ENCODE results near the gene RHOD. TPM values are rescaled to one million over a fixed set of nuclear protein-coding genes. Genes with fewer than 3 reads are reported as not detected.

Gene RHOD
- total RNA-seq, 2 donors from 2014 or later, result 2.6 to 3.4 TPM

DNA sequence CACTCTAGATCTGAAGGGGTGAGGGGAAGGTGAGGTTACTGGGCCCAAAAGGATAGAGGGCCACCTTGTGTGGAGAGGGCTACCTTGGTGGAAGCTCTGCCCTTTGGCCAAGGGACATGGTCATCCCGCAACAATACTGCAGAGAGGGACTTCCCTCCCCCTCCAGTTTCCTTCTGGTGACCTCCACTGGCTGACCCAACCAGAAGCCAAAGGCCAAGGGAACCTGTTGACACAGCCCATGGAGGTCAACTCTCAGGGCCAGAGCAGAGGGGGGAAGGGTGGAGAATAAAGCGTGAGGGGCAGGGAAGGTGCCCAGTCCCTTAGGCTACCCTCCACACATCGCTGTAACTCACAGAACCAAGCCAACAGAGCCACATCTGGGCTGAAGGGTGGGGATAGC is 15.0 kb upstream of the RHOD start:
- ATAC-seq (replicated peaks in 1 of 2) (no peak), DNase-seq (no peak)
- Mint-ChIP-seq H3K27ac (no peak overlapping the region), H3K4me3 (no peak overlapping the region), H3K36me3 (ENCODE audit: insufficient read depth in 2 of 2) (no peaks in the 10 kb centered on the region), H3K27me3 (ENCODE audit: low read depth) (peaks cover 4% of the 10 kb centered on the region), H3K4me1 (ENCODE audit: low read depth) (no peaks in the 10 kb centered on the region), H3K9me3 (no peaks in the 10 kb centered on the region)

DNA sequence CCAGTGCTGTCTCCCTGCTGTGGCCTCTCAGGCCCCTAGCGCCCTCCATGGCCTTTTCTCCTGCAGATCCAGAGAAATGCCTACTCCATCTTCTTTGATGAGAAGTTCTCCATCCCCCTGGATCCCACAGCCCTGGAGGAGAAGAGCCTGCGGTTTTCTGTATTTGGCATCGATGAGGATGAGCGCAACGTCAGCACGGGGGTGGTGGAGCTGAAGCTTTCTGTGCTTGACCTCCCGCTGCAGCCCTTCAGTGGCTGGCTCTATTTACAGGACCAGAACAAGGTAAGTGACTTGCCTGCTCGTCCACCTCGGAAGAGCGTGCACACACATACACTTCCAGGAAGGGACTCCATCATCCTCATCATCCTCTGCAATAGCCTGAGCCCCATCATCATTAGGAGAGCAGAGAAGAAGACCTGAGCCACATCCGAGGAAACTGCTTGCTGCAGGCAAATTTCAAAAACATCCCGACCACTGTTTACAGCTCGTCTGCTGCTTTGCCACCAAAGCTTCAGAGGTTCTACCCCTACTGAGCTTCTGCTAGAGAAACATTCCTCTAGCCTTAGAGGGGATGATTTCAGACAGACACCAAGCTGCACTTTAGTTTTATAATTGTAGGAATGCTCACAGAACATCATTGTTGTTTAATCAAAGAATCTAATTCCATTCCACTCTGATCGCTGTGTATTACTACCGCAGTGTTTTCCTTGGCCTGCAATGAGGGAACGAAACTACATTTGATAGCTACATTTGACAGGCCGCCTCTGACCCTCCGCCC is 12.9 kb upstream of the RHOD start:
- no peaks in the 10 kb centered on the region for H3K4me1 Mint-ChIP-seq (ENCODE audit: low read depth)
- ATAC-seq (replicated peaks in 1 of 2) (no peak), DNase-seq (no peak)
- no peaks in the 10 kb centered on the region for H3K9me3 Mint-ChIP-seq
- peaks cover 4% of the 10 kb centered on the region for H3K27me3 Mint-ChIP-seq (ENCODE audit: low read depth)
- H3K27ac Mint-ChIP-seq, result no peak overlapping the region
- no peaks in the 10 kb centered on the region for H3K36me3 Mint-ChIP-seq (ENCODE audit: insufficient read depth in 2 of 2)
- no peak overlapping the region for H3K4me3 Mint-ChIP-seq

DNA sequence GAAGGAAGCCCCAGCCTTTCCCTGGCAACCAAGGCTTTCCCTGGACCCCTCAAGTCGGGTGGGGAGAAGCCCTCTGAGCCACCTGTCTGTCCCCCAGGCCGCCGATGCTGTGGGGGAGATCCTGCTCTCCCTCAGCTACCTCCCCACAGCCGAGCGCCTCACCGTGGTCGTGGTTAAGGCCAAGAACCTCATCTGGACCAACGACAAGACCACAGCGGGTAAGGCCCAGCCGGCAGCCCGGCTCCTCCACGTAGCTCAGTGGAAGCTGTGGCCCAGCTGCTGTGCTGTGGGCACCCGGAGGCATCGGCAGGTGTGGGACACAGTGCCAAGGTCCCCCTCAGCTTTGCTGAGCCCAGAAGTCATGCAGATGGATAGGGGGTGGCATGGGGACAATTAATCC is 12.2 kb upstream of the RHOD start:
- DNase-seq (no peak), ATAC-seq (replicated peaks in 1 of 2) (no peak)
- Mint-ChIP-seq H3K4me3 (no peak overlapping the region), H3K9me3 (no peaks in the 10 kb centered on the region), H3K36me3 (ENCODE audit: insufficient read depth in 2 of 2) (no peaks in the 10 kb centered on the region), H3K27me3 (ENCODE audit: low read depth) (peaks cover 4% of the 10 kb centered on the region), H3K4me1 (ENCODE audit: low read depth) (no peaks in the 10 kb centered on the region), H3K27ac (no peak overlapping the region)

DNA sequence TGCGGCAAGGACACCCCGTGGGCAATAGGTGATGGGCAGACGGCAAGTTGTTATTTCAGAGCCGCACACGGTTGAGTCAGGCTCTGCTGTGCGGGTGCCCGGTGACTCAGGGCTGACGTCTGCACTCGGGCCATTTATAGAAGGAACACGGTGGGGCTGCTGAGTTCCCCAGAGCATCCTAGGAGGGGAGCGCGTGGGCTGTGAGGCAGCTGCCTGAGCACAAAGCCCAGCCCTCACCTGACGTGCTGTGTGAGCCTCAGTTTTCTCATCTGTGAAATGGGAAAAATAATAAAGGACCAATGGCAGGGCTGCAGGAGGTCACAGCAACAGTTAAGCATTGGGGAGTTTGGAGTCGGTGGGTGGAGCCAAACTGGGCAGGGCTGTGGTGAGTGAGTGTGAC is 11.3 kb upstream of the RHOD start:
- ATAC-seq (replicated peaks in 1 of 2) (no peak), DNase-seq (no peak)
- Mint-ChIP-seq H3K27me3 (ENCODE audit: low read depth) (peaks cover 4% of the 10 kb centered on the region), H3K27ac (no peak overlapping the region), H3K9me3 (no peaks in the 10 kb centered on the region), H3K4me1 (ENCODE audit: low read depth) (no peaks in the 10 kb centered on the region), H3K4me3 (no peak overlapping the region), H3K36me3 (ENCODE audit: insufficient read depth in 2 of 2) (no peaks in the 10 kb centered on the region)

DNA sequence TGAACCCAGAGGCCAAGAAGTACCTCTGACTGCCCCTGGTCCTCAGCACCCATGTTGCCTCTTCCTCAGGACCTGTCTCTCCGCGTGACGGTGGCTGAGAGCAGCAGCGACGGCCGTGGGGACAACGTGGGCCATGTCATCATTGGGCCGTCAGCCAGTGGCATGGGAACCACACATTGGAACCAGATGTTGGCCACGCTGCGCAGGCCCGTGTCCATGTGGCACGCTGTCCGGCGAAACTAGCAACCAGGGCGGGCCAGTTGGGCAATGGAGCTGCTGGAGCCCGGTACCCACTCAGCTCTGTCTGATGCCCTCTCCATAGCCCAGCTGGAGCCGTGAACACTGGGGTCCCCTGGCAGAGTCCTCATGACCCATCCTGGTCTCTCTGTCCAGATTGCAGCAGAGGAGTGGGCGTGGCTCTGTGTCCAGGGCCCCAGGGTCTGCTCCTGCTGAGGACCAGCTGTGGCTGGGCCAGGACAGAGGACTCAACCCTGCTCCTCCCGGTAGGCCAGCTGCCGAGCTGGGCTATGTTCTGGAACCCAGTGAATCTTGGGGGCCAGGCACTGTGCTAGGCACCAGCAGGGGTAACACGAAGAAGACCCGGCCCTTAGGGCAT is 8.0 kb upstream of the RHOD start:
- H3K4me3 Mint-ChIP-seq, result no peak overlapping the region
- H3K36me3 Mint-ChIP-seq (ENCODE audit: insufficient read depth in 2 of 2), result no peaks in the 10 kb centered on the region
- H3K9me3 Mint-ChIP-seq, result no peaks in the 10 kb centered on the region
- DNase-seq, result no peak
- no peak overlapping the region for H3K27ac Mint-ChIP-seq
- no peak for ATAC-seq (replicated peaks in 1 of 2)
- H3K27me3 Mint-ChIP-seq (ENCODE audit: low read depth), result peaks cover 17% of the 10 kb centered on the region
- H3K4me1 Mint-ChIP-seq (ENCODE audit: low read depth), result no peaks in the 10 kb centered on the region

DNA sequence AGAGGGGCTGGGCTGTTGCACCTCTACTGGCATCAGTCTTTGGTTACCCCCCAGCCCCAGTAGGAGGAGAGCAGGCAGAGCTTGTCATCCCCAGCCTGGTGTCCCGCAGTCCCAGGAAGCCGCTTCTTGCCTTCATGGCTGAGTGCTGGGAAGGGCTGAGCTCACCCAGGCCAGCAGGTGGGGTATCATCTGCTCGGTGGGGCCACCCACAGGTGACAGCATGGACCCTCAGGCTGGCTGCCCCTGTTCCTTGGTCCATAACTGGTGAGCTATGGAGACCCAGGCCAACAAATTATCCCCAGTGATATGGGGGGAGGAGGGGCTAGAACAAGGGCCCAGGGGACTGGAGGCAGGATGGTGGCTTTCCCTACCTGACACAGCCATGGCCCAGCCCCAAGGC is 6.5 kb upstream of the RHOD start:
- H3K4me3 Mint-ChIP-seq, result no peak overlapping the region
- H3K36me3 Mint-ChIP-seq (ENCODE audit: insufficient read depth in 2 of 2), result no peaks in the 10 kb centered on the region
- H3K4me1 Mint-ChIP-seq (ENCODE audit: low read depth), result peaks cover 6% of the 10 kb centered on the region
- peaks cover 17% of the 10 kb centered on the region for H3K27me3 Mint-ChIP-seq (ENCODE audit: low read depth)
- H3K9me3 Mint-ChIP-seq, result no peaks in the 10 kb centered on the region
- ATAC-seq (replicated peaks in 1 of 2) (no peak), DNase-seq (no peak)
- H3K27ac Mint-ChIP-seq, result no peak overlapping the region

DNA sequence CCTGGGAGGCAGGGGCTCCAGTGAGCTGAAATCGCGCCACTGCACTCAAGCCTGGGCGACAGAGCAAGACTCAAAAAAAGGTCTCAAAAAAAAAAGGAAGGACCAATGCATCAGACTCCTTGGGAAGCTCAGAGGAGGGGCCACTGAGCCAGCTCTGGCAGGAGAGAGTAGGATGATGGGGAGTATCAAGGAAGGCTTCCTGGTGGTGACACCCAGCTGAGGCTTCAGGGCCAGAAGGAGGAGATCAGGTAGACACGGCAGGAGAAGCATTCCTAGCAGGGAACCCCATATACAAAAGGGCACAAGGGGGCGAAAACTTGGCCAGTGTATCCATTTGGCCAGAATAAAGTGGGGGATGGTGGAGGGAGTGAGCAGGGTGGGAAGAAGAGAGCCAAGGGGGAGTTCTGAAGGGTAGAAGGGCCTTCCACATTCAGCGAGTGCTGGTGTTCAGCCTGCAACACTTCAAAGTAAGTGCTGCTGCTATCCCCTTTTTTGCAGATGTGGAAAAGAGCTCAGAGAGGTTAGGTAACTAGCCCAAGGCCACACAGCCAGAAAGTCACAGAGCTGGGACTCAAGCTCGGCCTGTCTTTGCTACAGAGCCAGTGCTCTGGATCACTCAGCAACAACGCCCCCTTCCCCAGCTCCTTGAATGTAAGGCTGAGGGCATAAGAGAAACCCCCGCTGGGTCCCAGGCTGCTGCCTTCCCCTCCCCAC is 5.3 kb upstream of the RHOD start:
- ATAC-seq (replicated peaks in 1 of 2), result no peak
- no peaks in the 10 kb centered on the region for H3K36me3 Mint-ChIP-seq (ENCODE audit: insufficient read depth in 2 of 2)
- peaks cover 13% of the 10 kb centered on the region for H3K27me3 Mint-ChIP-seq (ENCODE audit: low read depth)
- peaks cover 18% of the 10 kb centered on the region for H3K4me1 Mint-ChIP-seq (ENCODE audit: low read depth)
- no peak overlapping the region for H3K27ac Mint-ChIP-seq
- no peak for DNase-seq
- no peaks in the 10 kb centered on the region for H3K9me3 Mint-ChIP-seq
- H3K4me3 Mint-ChIP-seq, result no peak overlapping the region

DNA sequence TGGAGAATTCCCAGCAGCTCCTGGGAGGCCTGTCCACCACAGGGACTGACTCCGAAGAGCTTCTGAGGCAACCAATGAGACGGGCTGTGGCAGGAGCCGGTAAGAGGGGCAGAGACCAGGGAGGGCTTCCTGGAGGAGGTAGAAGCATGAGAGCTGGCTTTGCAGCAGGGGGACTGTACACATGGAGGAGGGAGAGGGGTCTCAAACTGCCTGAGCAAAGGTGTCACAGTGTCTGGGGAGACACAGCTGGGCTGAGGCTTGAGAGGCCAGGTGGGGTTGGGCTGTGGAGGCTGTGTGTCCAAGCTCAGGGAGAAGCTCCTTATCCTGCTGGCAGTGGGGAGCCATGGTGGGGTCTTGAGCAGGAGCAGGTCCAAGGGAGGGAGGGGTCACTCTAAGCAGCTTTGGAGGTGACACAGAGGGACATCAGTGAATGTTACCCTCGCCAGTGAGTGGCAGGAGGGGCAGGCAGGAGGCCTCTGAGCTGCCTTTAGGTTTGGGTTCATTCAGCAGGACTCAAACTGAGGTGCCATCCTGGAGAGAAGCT is 4.6 kb upstream of the RHOD start:
- peaks cover 13% of the 10 kb centered on the region for H3K27me3 Mint-ChIP-seq (ENCODE audit: low read depth)
- H3K4me3 Mint-ChIP-seq, result no peak overlapping the region
- H3K4me1 Mint-ChIP-seq (ENCODE audit: low read depth), result peaks cover 20% of the 10 kb centered on the region
- no peaks in the 10 kb centered on the region for H3K9me3 Mint-ChIP-seq
- no peaks in the 10 kb centered on the region for H3K36me3 Mint-ChIP-seq (ENCODE audit: insufficient read depth in 2 of 2)
- H3K27ac Mint-ChIP-seq, result no peak overlapping the region
- ATAC-seq (replicated peaks in 1 of 2) (no peak), DNase-seq (no peak)

DNA sequence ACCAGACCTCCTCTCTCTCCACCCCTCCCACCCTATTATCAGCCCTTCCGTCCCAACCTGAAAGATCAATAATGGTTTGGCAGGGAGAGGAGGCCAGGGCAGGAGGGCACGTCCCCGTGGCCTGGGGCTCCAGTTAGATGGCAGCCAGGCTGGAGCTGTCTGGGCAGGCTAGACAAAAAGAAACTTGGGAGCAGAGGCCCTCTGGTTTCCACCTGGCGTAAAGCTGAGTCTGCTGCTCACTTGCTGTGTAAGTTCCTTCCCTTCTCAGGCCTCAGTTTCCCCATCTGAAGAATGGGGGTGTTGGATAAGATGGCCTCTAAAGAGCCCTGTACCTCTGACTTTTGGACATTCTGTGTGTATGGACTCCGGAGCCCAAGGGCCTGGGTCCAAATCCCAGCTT is 3.8 kb upstream of the RHOD start:
- Mint-ChIP-seq H3K36me3 (ENCODE audit: insufficient read depth in 2 of 2) (no peaks in the 10 kb centered on the region), H3K4me3 (no peak overlapping the region), H3K27ac (no peak overlapping the region), H3K4me1 (ENCODE audit: low read depth) (peaks cover 20% of the 10 kb centered on the region), H3K9me3 (no peaks in the 10 kb centered on the region), H3K27me3 (ENCODE audit: low read depth) (peaks cover 13% of the 10 kb centered on the region)
- DNase-seq (no peak), ATAC-seq (replicated peaks in 1 of 2) (no peak)

DNA sequence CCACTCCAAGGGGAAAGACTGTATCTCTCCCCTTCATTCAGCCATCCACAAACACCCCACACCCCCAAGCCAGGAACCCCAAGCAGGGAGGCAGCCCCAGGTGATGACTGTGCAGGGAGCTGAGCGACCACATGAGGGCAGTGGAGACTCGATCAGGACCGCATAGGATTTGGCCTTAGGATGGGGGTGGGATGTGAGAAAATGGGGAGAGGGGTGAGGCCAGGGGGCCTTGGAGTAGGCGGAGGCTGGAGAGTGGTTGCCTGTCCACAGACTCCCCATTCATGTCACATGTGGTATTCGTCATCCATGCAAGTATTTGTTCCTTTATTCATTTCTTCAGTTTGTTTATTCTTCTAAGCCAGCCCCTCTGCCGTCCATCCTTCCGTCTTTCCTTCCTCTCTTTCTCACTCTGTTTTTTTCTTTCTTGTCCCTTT is 2.7 kb upstream of the RHOD start:
- no peak overlapping the region for H3K27ac Mint-ChIP-seq

DNA sequence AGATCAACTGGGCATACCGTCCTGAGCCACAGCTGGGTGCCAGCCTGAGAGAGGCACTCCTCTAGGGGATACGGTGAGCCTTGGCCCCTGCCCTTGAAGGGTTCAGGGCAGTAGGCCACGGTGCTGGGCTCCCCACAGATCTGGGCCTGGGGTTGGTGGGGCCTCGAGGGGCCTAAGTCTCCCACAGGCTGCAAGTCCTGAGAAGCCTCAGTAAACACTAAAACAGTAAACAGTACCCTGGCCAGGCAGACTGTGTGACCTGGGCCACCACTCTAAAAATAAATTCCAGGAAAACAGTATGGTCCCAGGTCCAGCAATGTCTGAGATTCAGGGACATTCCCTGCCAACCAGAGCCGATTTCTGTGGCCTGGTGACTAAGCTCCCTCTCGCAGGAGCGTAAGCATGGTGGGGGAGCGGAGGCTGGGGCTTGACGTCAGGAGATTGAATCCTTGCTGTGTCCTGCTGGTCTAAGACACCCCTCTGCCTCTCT is 2.3 kb upstream of the RHOD start:
- H3K36me3 Mint-ChIP-seq (ENCODE audit: insufficient read depth in 2 of 2), result no peaks in the 10 kb centered on the region
- H3K4me1 Mint-ChIP-seq (ENCODE audit: low read depth), result peaks cover 20% of the 10 kb centered on the region
- H3K4me3 Mint-ChIP-seq, result no peak overlapping the region
- H3K27ac Mint-ChIP-seq, result no peak overlapping the region
- ATAC-seq (replicated peaks in 1 of 2), result no peak
- H3K27me3 Mint-ChIP-seq (ENCODE audit: low read depth), result peaks cover 13% of the 10 kb centered on the region
- H3K9me3 Mint-ChIP-seq, result no peaks in the 10 kb centered on the region
- no peak for DNase-seq

More for the DNA sequence above, 2.7 kb upstream of the RHOD start:
- Mint-ChIP-seq H3K4me3 (no peak overlapping the region), H3K4me1 (ENCODE audit: low read depth) (peaks cover 20% of the 10 kb centered on the region), H3K9me3 (no peaks in the 10 kb centered on the region), H3K36me3 (ENCODE audit: insufficient read depth in 2 of 2) (no peaks in the 10 kb centered on the region), H3K27me3 (ENCODE audit: low read depth) (peaks cover 13% of the 10 kb centered on the region)
- ATAC-seq (replicated peaks in 1 of 2), result peak; percentile 58 to 71
- peak; percentile 54 to 60 for DNase-seq

DNA sequence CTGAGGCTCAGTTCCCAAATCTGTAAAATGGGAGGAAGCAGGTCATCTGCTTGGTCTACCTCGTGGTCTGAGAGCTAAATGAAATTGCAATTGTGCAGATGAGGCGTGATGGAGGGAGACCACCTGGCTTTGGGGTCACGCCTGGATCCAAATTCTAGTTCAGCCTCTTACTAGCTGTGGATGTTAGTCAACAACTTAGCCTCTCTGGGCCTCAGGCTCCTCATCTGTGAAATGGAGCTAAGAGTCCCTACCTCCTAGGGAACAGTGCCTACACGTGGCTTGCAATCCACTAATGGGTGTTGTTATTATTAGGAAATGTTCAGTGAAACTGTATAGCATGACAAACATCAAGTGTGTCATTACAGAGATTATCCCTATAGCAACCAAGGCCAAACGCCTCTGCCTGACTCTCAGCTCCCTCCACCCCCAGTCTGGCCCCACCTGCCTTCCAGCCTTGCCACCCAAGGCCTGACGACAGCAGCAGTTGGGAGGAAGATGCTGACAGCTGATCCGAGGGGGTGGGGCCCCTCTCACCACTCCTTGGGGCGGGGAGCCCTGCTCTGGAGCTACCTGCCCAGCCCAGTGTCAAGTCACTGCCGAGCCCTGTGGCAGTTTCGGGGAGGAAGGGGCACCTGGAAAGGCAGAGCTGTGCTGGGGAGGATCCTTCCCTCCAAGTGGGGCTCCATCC is 1.7 kb upstream of the RHOD start:
- DNase-seq, result peak in 1 of 2 donors; percentile 28

More for the DNA sequence above, 1.7 kb upstream of the RHOD start:
- Mint-ChIP-seq H3K4me3 (peak overlapping the region in 1 of 2 donors; percentile 34), H3K4me1 (ENCODE audit: low read depth) (peaks cover 20% of the 10 kb centered on the region), H3K27ac (no peak overlapping the region), H3K9me3 (no peaks in the 10 kb centered on the region), H3K36me3 (ENCODE audit: insufficient read depth in 2 of 2) (no peaks in the 10 kb centered on the region), H3K27me3 (ENCODE audit: low read depth) (peaks cover 13% of the 10 kb centered on the region)
- ATAC-seq (replicated peaks in 1 of 2), result peak; percentile 36 to 40
